NT2/D1 (cell line): Measurements from ENCODE around the gene PAK2.

ENCODE experiments used
- SUZ12 ChIP-seq: IDR thresholded peaks from 2 replicates; pipeline ENCODE4 v1.6.1; 2011; ENCODE audit not compliant: insufficient read length, insufficient read depth; ENCODE audit errors: extremely low read depth
- YY1 ChIP-seq: IDR thresholded peaks from 2 replicates; pipeline ENCODE4 v1.6.1; 2011; ENCODE audit not compliant: insufficient read length, insufficient read depth
- ZNF274 ChIP-seq: IDR thresholded peaks from 2 replicates; pipeline ENCODE4 v1.6.1; 2011; ENCODE audit warnings: mild to moderate bottlenecking, low read depth, low read length

GRCh38 chr3:196868297-196868661 is 128.6 kb downstream of the PAK2 start:
- TF ChIP-seq SUZ12 (no peak), ZNF274 (no peak), YY1 (no peak)
